ENCODE results near the gene NTM. TPM values are rescaled to one million over a fixed set of nuclear protein-coding genes. Genes with fewer than 3 reads are reported as not detected.

NTM gene
- total RNA-seq, 1 experiment from 2014 or later, result not detected

- Histone ChIP-seq H4K20me1 (ENCODE audit: insufficient read depth) (no peaks in the 10 kb centered on the region), H3K4me1 (ENCODE audit: control insufficient read depth in 1 of 2, insufficient read depth in 2 of 2, low read length in 2 of 2) (no peaks in the 10 kb centered on the region), H2AFZ (ENCODE audit: low read depth, low read length, poor library complexity, severe bottlenecking) (no peak overlapping the region), H3K27ac (ENCODE audit: low read depth, low read length) (no peak overlapping the region), H3K79me2 (ENCODE audit: insufficient read depth, low read length) (no peaks in the 10 kb centered on the region), H3K9ac (ENCODE audit: low read length) (no peak overlapping the region), H3K36me3 (ENCODE audit: control insufficient read depth in 1 of 2, insufficient read depth in 2 of 2, low read length in 2 of 2) (no peaks in the 10 kb centered on the region), H3K9me2 (ENCODE audit: insufficient read depth) (no peaks in the 10 kb centered on the region), H3K27me3 (ENCODE audit: insufficient read depth, low read length) (no peaks in the 10 kb centered on the region), H3K4me3 (replicated peaks in 1 of 2; ENCODE audit: low read depth in 1 of 2, low read length in 2 of 2) (no peak overlapping the region), H3K4me2 (ENCODE audit: low read length) (no peak overlapping the region), H3K9me3 (ENCODE audit: control insufficient read depth in 1 of 2, insufficient read depth in 1 of 2, low read depth in 1 of 2, low read length in 2 of 2) (peaks cover 1 to 29% of the 10 kb centered on the region in 2 experiments; a peak in 2 of 4 replicates)
- ATAC-seq (no peak), DNase-seq (ENCODE audit: low read depth, low spot score) (no peak)
- CTCF ChIA-PET, result no interaction called here
- TF ChIP-seq CBX3 (IDR thresholded peaks at IDR 0.05; ENCODE audit: low read depth), result no peak
- no peak for TF ChIP-seq EZH2phosphoT487 (IDR thresholded peaks at IDR 0.05; ENCODE audit: borderline replicate concordance)
- no peak for TF ChIP-seq POLR2A (IDR thresholded peaks at IDR 0.05; ENCODE audit: borderline replicate concordance, extremely low read depth, insufficient read depth, insufficient read length)
- TF ChIP-seq JUND (IDR thresholded peaks at IDR 0.05), result no peak
- TF ChIP-seq, protein P1, sequence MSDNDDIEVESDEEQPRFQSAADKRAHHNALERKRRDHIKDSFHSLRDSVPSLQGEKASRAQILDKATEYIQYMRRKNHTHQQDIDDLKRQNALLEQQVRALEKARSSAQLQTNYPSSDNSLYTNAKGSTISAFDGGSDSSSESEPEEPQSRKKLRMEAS (IDR thresholded peaks at IDR 0.05), result no peak
- no peak for TF ChIP-seq POLR2AphosphoS5 (IDR thresholded peaks at IDR 0.05; ENCODE audit: low read depth, low read length)
- TF ChIP-seq SIN3A (IDR thresholded peaks at IDR 0.05; ENCODE audit: low read depth), result no peak
- no peak for TF ChIP-seq RAD21 (IDR thresholded peaks at IDR 0.05; ENCODE audit: low read depth)
- TF ChIP-seq YY1 (IDR thresholded peaks at IDR 0.05; ENCODE audit: extremely low read depth, insufficient replicate concordance, low read depth, low read length), result no peak
- TF ChIP-seq, protein P2, sequence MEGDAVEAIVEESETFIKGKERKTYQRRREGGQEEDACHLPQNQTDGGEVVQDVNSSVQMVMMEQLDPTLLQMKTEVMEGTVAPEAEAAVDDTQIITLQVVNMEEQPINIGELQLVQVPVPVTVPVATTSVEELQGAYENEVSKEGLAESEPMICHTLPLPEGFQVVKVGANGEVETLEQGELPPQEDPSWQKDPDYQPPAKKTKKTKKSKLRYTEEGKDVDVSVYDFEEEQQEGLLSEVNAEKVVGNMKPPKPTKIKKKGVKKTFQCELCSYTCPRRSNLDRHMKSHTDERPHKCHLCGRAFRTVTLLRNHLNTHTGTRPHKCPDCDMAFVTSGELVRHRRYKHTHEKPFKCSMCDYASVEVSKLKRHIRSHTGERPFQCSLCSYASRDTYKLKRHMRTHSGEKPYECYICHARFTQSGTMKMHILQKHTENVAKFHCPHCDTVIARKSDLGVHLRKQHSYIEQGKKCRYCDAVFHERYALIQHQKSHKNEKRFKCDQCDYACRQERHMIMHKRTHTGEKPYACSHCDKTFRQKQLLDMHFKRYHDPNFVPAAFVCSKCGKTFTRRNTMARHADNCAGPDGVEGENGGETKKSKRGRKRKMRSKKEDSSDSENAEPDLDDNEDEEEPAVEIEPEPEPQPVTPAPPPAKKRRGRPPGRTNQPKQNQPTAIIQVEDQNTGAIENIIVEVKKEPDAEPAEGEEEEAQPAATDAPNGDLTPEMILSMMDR (IDR thresholded peaks at IDR 0.05 in 2 of 3, conservative IDR thresholded peaks at IDR 0.05 in 1 of 3; ENCODE audit: borderline replicate concordance in 1 of 3, insufficient read depth in 1 of 3, low read depth in 2 of 3, low read length in 2 of 3), result no peak
- TF ChIP-seq ELF1 (IDR thresholded peaks at IDR 0.05; ENCODE audit: borderline replicate concordance, low read depth), result no peak
- TF ChIP-seq, protein P3, sequence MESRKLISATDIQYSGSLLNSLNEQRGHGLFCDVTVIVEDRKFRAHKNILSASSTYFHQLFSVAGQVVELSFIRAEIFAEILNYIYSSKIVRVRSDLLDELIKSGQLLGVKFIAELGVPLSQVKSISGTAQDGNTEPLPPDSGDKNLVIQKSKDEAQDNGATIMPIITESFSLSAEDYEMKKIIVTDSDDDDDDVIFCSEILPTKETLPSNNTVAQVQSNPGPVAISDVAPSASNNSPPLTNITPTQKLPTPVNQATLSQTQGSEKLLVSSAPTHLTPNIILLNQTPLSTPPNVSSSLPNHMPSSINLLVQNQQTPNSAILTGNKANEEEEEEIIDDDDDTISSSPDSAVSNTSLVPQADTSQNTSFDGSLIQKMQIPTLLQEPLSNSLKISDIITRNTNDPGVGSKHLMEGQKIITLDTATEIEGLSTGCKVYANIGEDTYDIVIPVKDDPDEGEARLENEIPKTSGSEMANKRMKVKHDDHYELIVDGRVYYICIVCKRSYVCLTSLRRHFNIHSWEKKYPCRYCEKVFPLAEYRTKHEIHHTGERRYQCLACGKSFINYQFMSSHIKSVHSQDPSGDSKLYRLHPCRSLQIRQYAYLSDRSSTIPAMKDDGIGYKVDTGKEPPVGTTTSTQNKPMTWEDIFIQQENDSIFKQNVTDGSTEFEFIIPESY (IDR thresholded peaks at IDR 0.05; ENCODE audit: extremely low read depth, insufficient replicate concordance, low read length), result no peak
- no TSS peak for BruUV-seq (replicated peaks)
- intact Hi-C loops (cut with micrococcal nuclease), result no loop called here
- POLR2A ChIA-PET, result no interaction called here
- RAD21 ChIA-PET (ENCODE audit: low non-redundant PET in 1 of 2, low total read pairs in 2 of 2, uncharacterized antibody in 2 of 2, unreplicated experiment in 2 of 2), result no interaction called here
Measured at GRCh38 chr11:132115454-132115853, 745.0 kb downstream of the NTM start.

All from HCT116 (cell line).